ENCODE results near the gene RAE1. TPM values are rescaled to one million over a fixed set of nuclear protein-coding genes. Genes with fewer than 3 reads are reported as not detected.
A peak's percentile ranks its signal among the peaks of the same experiment; 100 is the strongest.

Gene RAE1
- total RNA-seq, 1 experiment from 2014 or later: 46.3 TPM

DNA sequence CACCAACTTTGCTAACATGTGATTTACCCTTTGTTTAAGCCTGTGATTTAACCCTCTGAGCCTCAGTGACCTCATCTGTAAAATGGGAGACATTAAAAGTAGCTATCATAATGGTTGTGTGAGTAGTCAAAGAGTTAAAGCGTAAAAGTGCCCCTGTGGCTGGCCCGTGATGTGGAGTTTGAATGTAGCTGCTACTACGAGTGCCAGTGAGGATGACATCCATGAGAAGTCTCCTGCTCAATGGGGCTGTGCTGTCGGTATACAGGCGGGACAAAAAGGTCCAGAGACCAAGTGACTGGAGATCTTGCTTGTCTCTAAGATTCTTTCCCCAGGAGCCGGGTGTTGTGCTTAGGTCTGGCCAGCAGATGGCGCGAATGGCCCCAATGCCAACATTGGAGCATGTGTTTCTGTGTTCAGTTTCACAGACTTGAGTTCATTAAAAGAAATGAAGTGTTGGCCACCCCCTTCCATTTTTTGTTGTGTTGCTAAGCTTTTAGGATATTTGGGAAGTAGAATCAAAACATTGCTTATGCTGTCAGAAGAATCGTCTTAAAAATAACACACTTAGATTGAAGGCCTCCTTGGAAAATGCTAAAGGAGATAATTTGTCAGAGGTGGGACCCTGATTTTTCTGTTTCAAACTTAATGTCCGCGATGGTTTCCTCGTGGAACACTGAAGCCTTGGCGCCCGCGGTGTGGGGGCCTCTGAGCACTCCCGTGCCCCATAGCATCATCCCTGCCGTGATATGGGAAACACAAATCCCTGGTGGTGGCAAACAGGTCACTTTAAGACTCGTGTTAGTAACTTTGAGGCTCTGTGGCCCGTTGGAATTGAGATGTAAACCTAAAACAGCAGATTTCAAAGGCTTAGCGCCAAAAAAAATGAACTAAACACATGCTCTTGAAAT, 30.8 kb downstream of the RAE1 start (continued):
- TF ChIP-seq, protein P1, sequence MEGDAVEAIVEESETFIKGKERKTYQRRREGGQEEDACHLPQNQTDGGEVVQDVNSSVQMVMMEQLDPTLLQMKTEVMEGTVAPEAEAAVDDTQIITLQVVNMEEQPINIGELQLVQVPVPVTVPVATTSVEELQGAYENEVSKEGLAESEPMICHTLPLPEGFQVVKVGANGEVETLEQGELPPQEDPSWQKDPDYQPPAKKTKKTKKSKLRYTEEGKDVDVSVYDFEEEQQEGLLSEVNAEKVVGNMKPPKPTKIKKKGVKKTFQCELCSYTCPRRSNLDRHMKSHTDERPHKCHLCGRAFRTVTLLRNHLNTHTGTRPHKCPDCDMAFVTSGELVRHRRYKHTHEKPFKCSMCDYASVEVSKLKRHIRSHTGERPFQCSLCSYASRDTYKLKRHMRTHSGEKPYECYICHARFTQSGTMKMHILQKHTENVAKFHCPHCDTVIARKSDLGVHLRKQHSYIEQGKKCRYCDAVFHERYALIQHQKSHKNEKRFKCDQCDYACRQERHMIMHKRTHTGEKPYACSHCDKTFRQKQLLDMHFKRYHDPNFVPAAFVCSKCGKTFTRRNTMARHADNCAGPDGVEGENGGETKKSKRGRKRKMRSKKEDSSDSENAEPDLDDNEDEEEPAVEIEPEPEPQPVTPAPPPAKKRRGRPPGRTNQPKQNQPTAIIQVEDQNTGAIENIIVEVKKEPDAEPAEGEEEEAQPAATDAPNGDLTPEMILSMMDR (IDR thresholded peaks at IDR 0.05 in 2 of 3, conservative IDR thresholded peaks at IDR 0.05 in 1 of 3; ENCODE audit: borderline replicate concordance in 1 of 3, insufficient read depth in 1 of 3, low read depth in 2 of 3, low read length in 2 of 3): peak; percentile 86 to 95 (median 94)
- TF ChIP-seq, protein P2, sequence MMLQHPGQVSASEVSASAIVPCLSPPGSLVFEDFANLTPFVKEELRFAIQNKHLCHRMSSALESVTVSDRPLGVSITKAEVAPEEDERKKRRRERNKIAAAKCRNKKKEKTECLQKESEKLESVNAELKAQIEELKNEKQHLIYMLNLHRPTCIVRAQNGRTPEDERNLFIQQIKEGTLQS (IDR thresholded peaks at IDR 0.05): no peak
- TF ChIP-seq SIN3A (IDR thresholded peaks at IDR 0.05; ENCODE audit: low read depth) (no peak), ZNF274 (IDR thresholded peaks at IDR 0.05; ENCODE audit: low read depth, low read length) (no peak), POLR2AphosphoS5 (IDR thresholded peaks at IDR 0.05; ENCODE audit: low read depth, low read length) (no peak), SRF (IDR thresholded peaks at IDR 0.05; ENCODE audit: low read depth) (no peak), CEBPB (IDR thresholded peaks at IDR 0.05; ENCODE audit: low read depth) (no peak), FOSL1 (IDR thresholded peaks at IDR 0.05; ENCODE audit: low read depth) (no peak)

DNA sequence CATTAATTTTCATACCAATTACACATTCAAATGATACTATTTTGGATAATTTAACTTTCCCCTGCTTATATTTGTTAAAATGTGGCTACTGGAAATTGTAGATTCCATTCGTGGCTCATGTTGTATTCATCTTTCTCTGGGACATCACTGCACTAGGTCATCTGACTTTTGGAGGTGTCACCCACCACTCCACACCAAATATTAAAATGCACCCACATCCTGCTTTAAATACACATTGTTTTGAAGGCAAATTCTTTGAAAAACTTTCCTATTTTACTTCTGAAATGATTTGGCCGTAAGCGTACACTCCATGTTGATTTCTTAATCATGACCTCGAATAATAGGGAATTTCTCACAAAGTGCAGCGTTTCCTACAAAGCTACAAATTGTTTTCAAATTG, 31.5 kb downstream of the RAE1 start:
- no peak overlapping the region for H2AFZ ChIP-seq (ENCODE audit: low read depth, low read length, poor library complexity, severe bottlenecking)
- peaks cover 7% of the 10 kb centered on the region; the same call in 1 of the 2 replicates for H4K20me1 ChIP-seq (ENCODE audit: insufficient read depth)
- H3K4me3 ChIP-seq (replicated peaks in 1 of 2; ENCODE audit: low read depth in 1 of 2, low read length in 2 of 2): no peak overlapping the region
- no peak overlapping the region for H3K9ac ChIP-seq (ENCODE audit: low read length)
- H3K27ac ChIP-seq (ENCODE audit: low read depth, low read length): no peak overlapping the region
- no peak overlapping the region for H3K4me2 ChIP-seq (ENCODE audit: low read length)
- no peaks in the 10 kb centered on the region for H3K27me3 ChIP-seq (ENCODE audit: insufficient read depth, low read length)
- peaks cover 6 to 12% of the 10 kb centered on the region in 2 experiments; a peak in 3 of 4 replicates for H3K36me3 ChIP-seq (ENCODE audit: control insufficient read depth in 1 of 2, insufficient read depth in 2 of 2, low read length in 2 of 2)
- H3K9me2 ChIP-seq (ENCODE audit: insufficient read depth): no peaks in the 10 kb centered on the region
- intact Hi-C loops (cut with micrococcal nuclease): loop anchor here (10.0 kb wide), 1 partner anchor 212 kb away; no protein-coding TSS in a partner anchor
- ChIA-PET POLR2A (no interaction called here), RAD21 (ENCODE audit: low non-redundant PET in 1 of 2, low total read pairs in 2 of 2, uncharacterized antibody in 2 of 2, unreplicated experiment in 2 of 2) (no interaction called here), CTCF (interaction anchor here (1.1 to 2.2 kb wide), 2 partner anchors 8 to 116 kb away, joined by 3 to 5 read pairs; no protein-coding TSS in a partner anchor)
- ATAC-seq (no peak), DNase-seq (ENCODE audit: low read depth, low spot score) (no peak)
- no peaks in the 10 kb centered on the region for H3K9me3 ChIP-seq (ENCODE audit: control insufficient read depth in 1 of 2, insufficient read depth in 1 of 2, low read depth in 1 of 2, low read length in 2 of 2)
- no TSS peak for BruUV-seq (replicated peaks)
- no peaks in the 10 kb centered on the region for H3K79me2 ChIP-seq (ENCODE audit: insufficient read depth, low read length)
- no peaks in the 10 kb centered on the region for H3K4me1 ChIP-seq (ENCODE audit: control insufficient read depth in 1 of 2, insufficient read depth in 2 of 2, low read length in 2 of 2)
- TF ChIP-seq RAD21 (IDR thresholded peaks at IDR 0.05; ENCODE audit: low read depth) (no peak), FOSL1 (IDR thresholded peaks at IDR 0.05; ENCODE audit: low read depth) (no peak), ELF1 (IDR thresholded peaks at IDR 0.05; ENCODE audit: borderline replicate concordance, low read depth) (no peak), EGR1 (IDR thresholded peaks at IDR 0.05; ENCODE audit: low read depth) (no peak), CEBPB (IDR thresholded peaks at IDR 0.05; ENCODE audit: low read depth) (no peak), SP1 (IDR thresholded peaks at IDR 0.05; ENCODE audit: low read depth) (no peak), ZFX (IDR thresholded peaks at IDR 0.05) (no peak), SIN3A (IDR thresholded peaks at IDR 0.05; ENCODE audit: low read depth) (no peak), POLR2AphosphoS5 (IDR thresholded peaks at IDR 0.05; ENCODE audit: low read depth, low read length) (no peak), JUND (IDR thresholded peaks at IDR 0.05) (no peak), ZNF274 (IDR thresholded peaks at IDR 0.05; ENCODE audit: low read depth, low read length) (no peak), POLR2A (IDR thresholded peaks at IDR 0.05; ENCODE audit: borderline replicate concordance, extremely low read depth, insufficient read depth, insufficient read length) (no peak), REST (IDR thresholded peaks at IDR 0.05; ENCODE audit: low read depth) (no peak), SRF (IDR thresholded peaks at IDR 0.05; ENCODE audit: low read depth) (no peak), TCF7L2 (IDR thresholded peaks at IDR 0.05; ENCODE audit: borderline replicate concordance, extremely low read depth, insufficient read depth, insufficient read length) (no peak), YY1 (IDR thresholded peaks at IDR 0.05; ENCODE audit: extremely low read depth, insufficient replicate concordance, low read depth, low read length) (no peak)
- TF ChIP-seq, protein P3, sequence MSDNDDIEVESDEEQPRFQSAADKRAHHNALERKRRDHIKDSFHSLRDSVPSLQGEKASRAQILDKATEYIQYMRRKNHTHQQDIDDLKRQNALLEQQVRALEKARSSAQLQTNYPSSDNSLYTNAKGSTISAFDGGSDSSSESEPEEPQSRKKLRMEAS (IDR thresholded peaks at IDR 0.05): no peak

Data from HCT116 (cell line).